Thyroid gland (tissue), 4 donors: ENCODE results near the gene SAMD4A.

Experiments used
- CTCF ChIP-seq, 6 experiments: fragments of 200-600 bp in 3 of 6; fragments of 450-650 bp in 3 of 6; sonication (generic) in 3 of 6; IDR thresholded peaks; one replicate each; pipeline ENCODE4 v1.5.1; 2016 to 2019; ENCODE audit warnings: antibody characterized with exemption in 6 of 6, mild to moderate bottlenecking in 2 of 6, inconsistent platforms in 1 of 6, moderate library complexity in 1 of 6
- POLR2A ChIP-seq, 2 donors: fragments of 450-650 bp; IDR thresholded peaks; one replicate each; pipeline ENCODE4 v1.6.1; 2017; ENCODE audit warnings: antibody characterized with exemption in 2 of 2, mild to moderate bottlenecking in 2 of 2, moderate library complexity in 1 of 2

- TF ChIP-seq POLR2A (IDR thresholded peaks at IDR 0.05) (no peak), CTCF (IDR thresholded peaks at IDR 0.05) (no peak)
Measured at GRCh38 chr14:54687750-54688119, 120.8 kb downstream of the SAMD4A start.
